ENCODE measurements around the gene WNK2. TPM values are rescaled to one million over a fixed set of nuclear protein-coding genes. Genes with fewer than 3 reads are reported as not detected.
A peak's percentile ranks its signal among the peaks of the same experiment; 100 is the strongest.
"Not testable (repeated sequence)": the region's sequence is repeated elsewhere in the genome, so short reads cannot be mapped to it uniquely, and the experiment has no call there.

Gene WNK2
- total and polyA plus RNA-seq, 7 experiments from 2014 or later = 0.32 to 0.83 (median 0.46) TPM; not detected in 3

DNA sequence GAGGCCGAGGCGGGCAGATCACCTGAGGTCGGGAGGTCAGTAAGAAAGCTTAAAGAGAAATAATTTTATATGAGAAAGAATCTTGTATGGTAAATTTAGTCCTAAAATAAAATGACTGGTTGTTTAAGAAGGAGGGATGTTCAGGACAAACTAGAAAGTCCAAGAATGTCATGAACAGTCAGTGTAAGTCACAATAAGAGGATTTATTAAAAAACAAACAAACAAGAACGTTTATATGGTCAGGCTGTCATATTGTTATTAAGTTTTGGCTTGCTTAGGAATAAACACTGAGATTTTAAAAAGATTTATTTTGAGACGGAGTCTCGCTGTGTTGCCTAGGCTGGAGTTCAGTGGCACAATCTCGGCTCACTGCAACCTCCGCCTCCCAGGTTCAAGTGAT lies 176.0 kb downstream of the WNK2 start:
- intact Hi-C loops (cut with micrococcal nuclease); DNase-seq; H3K36me3 Mint-ChIP-seq; H3K4me3 Mint-ChIP-seq; H3K27ac ChIP-seq (ENCODE audit: low read depth, low read length); H3K36me3 ChIP-seq (ENCODE audit: control insufficient read depth in 2 of 3, insufficient read depth in 3 of 3, low read length in 3 of 3); H3K27me3 Mint-ChIP-seq; H3K27me3 ChIP-seq (ENCODE audit: control insufficient read depth in 2 of 2, insufficient read depth in 2 of 2, low read length in 2 of 2); POLR2A ChIA-PET; ATAC-seq; H3K4me1 ChIP-seq (ENCODE audit: control insufficient read depth in 2 of 2, insufficient read depth in 2 of 2, low read length in 2 of 2); H3K4me3 ChIP-seq (ENCODE audit: low read length); H3K27ac Mint-ChIP-seq; CTCF ChIA-PET; H3K9me3 ChIP-seq (ENCODE audit: control insufficient read depth in 2 of 3, low read length in 3 of 3): not testable (repeated sequence)
- H3K9me3 Mint-ChIP-seq = peaks cover 0 to 38% (median 9%) of the 10 kb centered on the region in 11 donors
- H3K4me1 Mint-ChIP-seq = peaks cover 0 to 13% (median 7%) of the 10 kb centered on the region in 7 donors

DNA sequence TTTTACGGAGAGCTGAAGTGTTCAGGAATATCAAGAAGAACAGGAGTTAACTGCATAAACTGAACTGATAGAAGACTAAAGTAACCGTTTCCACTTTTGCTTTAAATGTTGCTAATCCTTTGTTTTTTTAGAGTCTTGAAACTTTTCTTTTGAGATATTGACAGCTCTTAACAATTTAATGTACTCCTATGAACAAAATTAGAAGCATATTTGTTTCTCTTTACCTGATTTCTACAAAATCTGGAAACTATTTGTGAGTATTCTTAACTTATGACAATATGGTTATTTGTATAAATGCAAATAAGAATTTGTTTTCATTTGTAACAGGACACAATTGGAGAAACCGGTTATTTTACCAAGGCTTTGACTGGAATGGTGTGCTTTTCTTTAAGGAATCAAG lies 178.1 kb downstream of the WNK2 start:
- DNase-seq (no peak), ATAC-seq (no peak)
- CTCF ChIA-PET = no interaction called here
- Mint-ChIP-seq H3K4me3 (no peak overlapping the region), H3K36me3 (peaks cover 0 to 7% (median 0%) of the 10 kb centered on the region in 5 donors), H3K27me3 (peaks cover 0 to 12% (median 2%) of the 10 kb centered on the region in 5 donors), H3K27ac (no peak overlapping the region), H3K9me3 (peaks cover 0 to 38% (median 9%) of the 10 kb centered on the region in 11 donors), H3K4me1 (peaks cover 0 to 11% (median 7%) of the 10 kb centered on the region in 7 donors)
- no peaks in the 10 kb centered on the region for H3K36me3 ChIP-seq (ENCODE audit: control insufficient read depth in 2 of 3, insufficient read depth in 3 of 3, low read length in 3 of 3)
- peaks cover 0 to 10% (median 0%) of the 10 kb centered on the region in 3 experiments for H3K9me3 ChIP-seq (ENCODE audit: control insufficient read depth in 2 of 3, low read length in 3 of 3)
- POLR2A ChIA-PET = no interaction called here
- no peak overlapping the region for H3K27ac ChIP-seq (ENCODE audit: low read depth, low read length)
- intact Hi-C loops (cut with micrococcal nuclease) = no loop called here
- no peaks in the 10 kb centered on the region for H3K4me1 ChIP-seq (ENCODE audit: control insufficient read depth in 2 of 2, insufficient read depth in 2 of 2, low read length in 2 of 2)
- no peak overlapping the region for H3K4me3 ChIP-seq (ENCODE audit: low read length)
- H3K27me3 ChIP-seq (ENCODE audit: control insufficient read depth in 2 of 2, insufficient read depth in 2 of 2, low read length in 2 of 2) = no peaks in the 10 kb centered on the region

DNA sequence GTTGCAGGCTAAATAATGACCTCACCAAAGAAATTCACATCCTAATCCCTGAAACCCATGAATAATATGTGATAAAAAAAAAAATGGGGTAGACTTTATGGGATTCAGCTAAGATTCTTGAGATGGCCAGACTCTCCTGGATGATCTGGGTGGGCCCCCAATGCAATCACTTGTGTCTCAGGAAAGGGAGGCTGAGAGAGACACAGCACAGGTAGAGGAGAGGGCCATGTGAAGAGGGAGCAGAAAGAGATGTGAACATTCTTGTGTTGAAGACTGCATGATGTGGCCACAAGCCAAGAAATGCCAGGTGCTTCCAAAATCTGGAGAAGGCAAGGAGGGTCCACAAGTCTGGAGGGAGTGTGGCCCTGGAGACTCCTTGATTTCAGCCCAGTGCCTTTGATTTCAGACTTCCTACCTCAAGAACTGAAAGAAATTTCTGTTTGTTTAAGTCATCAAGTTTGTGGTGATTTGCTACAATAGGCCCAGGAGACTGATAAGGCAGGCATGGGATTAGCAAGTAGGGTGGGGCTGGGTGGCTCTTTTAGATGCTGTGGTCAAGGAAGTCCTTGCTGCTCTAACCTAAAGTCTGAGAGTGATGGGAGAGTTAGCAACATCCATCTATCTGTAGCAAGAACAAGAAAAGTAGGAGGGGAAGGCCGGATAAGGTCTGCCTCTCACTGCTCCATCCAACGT lies 180.9 kb downstream of the WNK2 start:
- DNase-seq (no peak), ATAC-seq (no peak)
- intact Hi-C loops (cut with micrococcal nuclease) = no loop called here
- ChIA-PET POLR2A (no interaction called here), CTCF (no interaction called here)
- Mint-ChIP-seq H3K36me3 (peaks cover 0 to 7% (median 0%) of the 10 kb centered on the region in 5 donors), H3K27me3 (peaks cover 0 to 18% (median 2%) of the 10 kb centered on the region in 5 donors), H3K27ac (no peak overlapping the region), H3K4me3 (no peak overlapping the region), H3K4me1 (no peaks in the 10 kb centered on the region), H3K9me3 (peaks cover 0 to 31% (median 9%) of the 10 kb centered on the region in 11 donors)
- Histone ChIP-seq H3K27ac (ENCODE audit: low read depth, low read length) (no peak overlapping the region), H3K4me3 (ENCODE audit: low read length) (no peak overlapping the region), H3K9me3 (ENCODE audit: control insufficient read depth in 2 of 3, low read length in 3 of 3) (peaks cover 0 to 10% (median 0%) of the 10 kb centered on the region in 3 experiments), H3K27me3 (ENCODE audit: control insufficient read depth in 2 of 2, insufficient read depth in 2 of 2, low read length in 2 of 2) (no peaks in the 10 kb centered on the region), H3K4me1 (ENCODE audit: control insufficient read depth in 2 of 2, insufficient read depth in 2 of 2, low read length in 2 of 2) (no peaks in the 10 kb centered on the region), H3K36me3 (ENCODE audit: control insufficient read depth in 2 of 3, insufficient read depth in 3 of 3, low read length in 3 of 3) (no peaks in the 10 kb centered on the region)

DNA sequence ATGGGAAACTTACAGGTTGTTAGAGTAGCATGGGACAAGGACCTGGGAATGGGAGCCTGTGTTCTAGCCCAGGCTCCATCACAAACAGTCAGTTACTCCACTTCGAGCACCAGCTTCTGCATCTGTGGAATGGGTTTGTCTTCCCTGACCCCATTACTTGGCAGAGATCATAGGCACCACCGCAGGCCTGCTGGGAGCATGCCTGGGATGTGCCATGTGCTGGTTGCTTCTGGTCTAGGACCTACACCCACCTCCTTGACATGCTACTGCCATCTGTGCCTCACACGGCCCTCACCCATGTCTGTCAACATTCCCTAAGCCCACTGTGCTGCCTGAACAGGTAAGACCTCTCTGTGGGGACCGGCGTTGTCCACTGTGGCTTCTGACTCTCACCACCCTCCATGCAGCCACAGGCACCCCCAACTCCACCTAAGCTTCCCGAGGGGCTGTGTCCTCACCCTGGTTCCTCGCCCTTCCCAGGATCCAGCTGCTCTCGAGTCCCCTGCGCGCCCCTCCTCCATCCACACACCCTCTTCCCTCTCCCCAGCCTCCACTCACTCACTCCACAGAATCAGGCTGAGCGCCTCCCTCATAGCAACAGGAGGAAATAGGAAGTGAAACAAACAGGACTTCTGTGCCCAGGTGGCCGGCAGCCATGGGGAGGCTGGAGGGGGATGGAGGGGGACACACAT lies 181.6 kb downstream of the WNK2 start:
- no peaks in the 10 kb centered on the region for H3K36me3 ChIP-seq (ENCODE audit: control insufficient read depth in 2 of 3, insufficient read depth in 3 of 3, low read length in 3 of 3)
- no peak for DNase-seq
- no peaks in the 10 kb centered on the region for H3K4me1 ChIP-seq (ENCODE audit: control insufficient read depth in 2 of 2, insufficient read depth in 2 of 2, low read length in 2 of 2)
- peaks cover 0 to 10% (median 0%) of the 10 kb centered on the region in 3 experiments for H3K9me3 ChIP-seq (ENCODE audit: control insufficient read depth in 2 of 3, low read length in 3 of 3)
- intact Hi-C loops (cut with micrococcal nuclease) = no loop called here
- ChIA-PET POLR2A (no interaction called here), CTCF (no interaction called here)
- H3K4me3 ChIP-seq (ENCODE audit: low read length) = no peak overlapping the region
- Mint-ChIP-seq H3K9me3 (peaks cover 0 to 24% (median 6%) of the 10 kb centered on the region in 11 donors), H3K27me3 (peaks cover 0 to 23% (median 6%) of the 10 kb centered on the region in 5 donors), H3K36me3 (peaks cover 0 to 4% (median 0%) of the 10 kb centered on the region in 5 donors), H3K4me1 (no peaks in the 10 kb centered on the region), H3K4me3 (no peak overlapping the region), H3K27ac (no peak overlapping the region)
- ATAC-seq = no peak
- no peaks in the 10 kb centered on the region for H3K27me3 ChIP-seq (ENCODE audit: control insufficient read depth in 2 of 2, insufficient read depth in 2 of 2, low read length in 2 of 2)
- H3K27ac ChIP-seq (ENCODE audit: low read depth, low read length) = no peak overlapping the region

DNA sequence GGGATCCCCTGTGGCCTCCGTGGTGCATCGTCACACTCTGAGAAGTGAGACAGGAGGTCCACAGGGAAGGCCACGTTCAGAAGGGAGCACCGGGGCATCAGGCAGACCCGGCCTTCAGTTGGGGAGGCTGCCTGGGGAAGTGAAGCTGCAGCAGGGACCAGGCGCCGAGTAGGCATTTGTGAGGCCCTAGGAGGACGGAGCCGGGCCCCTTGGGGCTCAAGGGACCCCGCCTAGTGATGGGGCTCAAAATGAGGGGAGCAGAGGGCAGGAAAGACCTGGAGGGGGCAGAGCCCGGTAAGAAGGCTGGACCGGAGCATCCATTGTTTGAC lies 182.1 kb downstream of the WNK2 start:
- H3K27ac Mint-ChIP-seq = no peak overlapping the region
- H3K9me3 Mint-ChIP-seq = peaks cover 0 to 20% (median 6%) of the 10 kb centered on the region in 11 donors
- ChIA-PET CTCF (no interaction called here), POLR2A (no interaction called here)
- no peak overlapping the region for H3K4me3 ChIP-seq (ENCODE audit: low read length)
- H3K27me3 Mint-ChIP-seq = peaks cover 4 to 28% (median 9%) of the 10 kb centered on the region in 5 donors
- DNase-seq = no peak
- no peak for ATAC-seq
- H3K27me3 ChIP-seq (ENCODE audit: control insufficient read depth in 2 of 2, insufficient read depth in 2 of 2, low read length in 2 of 2) = no peaks in the 10 kb centered on the region
- H3K27ac ChIP-seq (ENCODE audit: low read depth, low read length) = no peak overlapping the region
- H3K9me3 ChIP-seq (ENCODE audit: control insufficient read depth in 2 of 3, low read length in 3 of 3) = peaks cover 0 to 10% (median 0%) of the 10 kb centered on the region in 3 experiments
- H3K4me1 ChIP-seq (ENCODE audit: control insufficient read depth in 2 of 2, insufficient read depth in 2 of 2, low read length in 2 of 2) = no peaks in the 10 kb centered on the region
- intact Hi-C loops (cut with micrococcal nuclease) = no loop called here
- peaks cover 0 to 3% (median 0%) of the 10 kb centered on the region in 5 donors for H3K36me3 Mint-ChIP-seq
- H3K36me3 ChIP-seq (ENCODE audit: control insufficient read depth in 2 of 3, insufficient read depth in 3 of 3, low read length in 3 of 3) = no peaks in the 10 kb centered on the region
- H3K4me1 Mint-ChIP-seq = no peaks in the 10 kb centered on the region
- no peak overlapping the region for H3K4me3 Mint-ChIP-seq

DNA sequence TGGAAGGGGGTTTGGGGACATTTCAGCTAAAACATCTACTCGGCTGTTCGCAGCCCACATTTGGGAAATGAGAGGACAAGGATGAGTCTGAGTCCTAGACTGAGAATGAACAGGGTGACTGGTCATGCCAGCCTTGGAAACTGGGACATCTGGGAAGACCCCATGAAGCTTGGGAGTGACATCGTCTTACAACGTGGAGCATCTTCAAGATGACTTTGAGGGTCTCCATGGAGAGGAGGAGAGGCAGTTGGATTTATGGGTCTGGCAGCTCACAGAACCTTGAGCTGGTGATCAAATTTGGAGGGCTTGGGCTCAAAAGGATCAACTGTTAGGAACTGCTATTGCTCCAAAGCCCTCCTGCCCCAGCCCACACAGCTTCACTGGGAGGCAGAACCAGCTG lies 182.5 kb downstream of the WNK2 start:
- H3K9me3 ChIP-seq (ENCODE audit: control insufficient read depth in 2 of 3, low read length in 3 of 3); H3K4me1 Mint-ChIP-seq; DNase-seq; H3K36me3 Mint-ChIP-seq; H3K27ac Mint-ChIP-seq; H3K36me3 ChIP-seq (ENCODE audit: control insufficient read depth in 2 of 3, insufficient read depth in 3 of 3, low read length in 3 of 3); POLR2A ChIA-PET; H3K4me1 ChIP-seq (ENCODE audit: control insufficient read depth in 2 of 2, insufficient read depth in 2 of 2, low read length in 2 of 2); H3K27ac ChIP-seq (ENCODE audit: low read depth, low read length); CTCF ChIA-PET; H3K4me3 Mint-ChIP-seq; ATAC-seq; intact Hi-C loops (cut with micrococcal nuclease); H3K27me3 ChIP-seq (ENCODE audit: control insufficient read depth in 2 of 2, insufficient read depth in 2 of 2, low read length in 2 of 2); H3K4me3 ChIP-seq (ENCODE audit: low read length): not testable (repeated sequence)
- H3K9me3 Mint-ChIP-seq = peaks cover 0 to 16% (median 5%) of the 10 kb centered on the region in 11 donors
- peaks cover 6 to 29% (median 9%) of the 10 kb centered on the region in 5 donors for H3K27me3 Mint-ChIP-seq

DNA sequence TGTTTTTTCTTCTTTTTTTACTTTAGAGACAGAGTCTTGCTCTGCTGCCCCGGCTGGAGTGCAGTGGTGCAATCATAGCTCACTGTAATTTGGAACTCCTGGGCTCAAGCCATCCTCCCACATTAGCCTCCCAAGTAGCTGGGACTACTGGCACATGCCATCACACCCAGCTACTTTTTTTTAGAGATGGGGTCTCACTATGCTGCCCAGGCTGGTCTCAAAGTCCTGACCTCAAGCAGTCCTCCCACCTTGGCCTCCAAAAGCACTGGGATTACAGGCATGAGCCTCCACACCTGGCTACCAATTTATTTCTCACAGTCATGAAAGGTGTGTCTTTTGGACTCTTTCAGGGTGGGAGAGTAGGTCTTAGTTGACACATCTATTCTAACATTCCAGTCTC lies 184.5 kb downstream of the WNK2 start:
- Mint-ChIP-seq H3K4me1 (no peaks in the 10 kb centered on the region), H3K27me3 (peaks cover 6 to 29% (median 9%) of the 10 kb centered on the region in 5 donors), H3K9me3 (peaks cover 0 to 8% (median 4%) of the 10 kb centered on the region in 11 donors), H3K36me3 (peaks cover 0 to 3% (median 0%) of the 10 kb centered on the region in 5 donors), H3K27ac (peak overlapping the region in 1 of 9 donors; percentile 45), H3K4me3 (no peak overlapping the region)
- Histone ChIP-seq H3K36me3 (ENCODE audit: control insufficient read depth in 2 of 3, insufficient read depth in 3 of 3, low read length in 3 of 3) (no peaks in the 10 kb centered on the region), H3K4me1 (ENCODE audit: control insufficient read depth in 2 of 2, insufficient read depth in 2 of 2, low read length in 2 of 2) (no peaks in the 10 kb centered on the region), H3K27me3 (ENCODE audit: control insufficient read depth in 2 of 2, insufficient read depth in 2 of 2, low read length in 2 of 2) (no peaks in the 10 kb centered on the region), H3K9me3 (ENCODE audit: control insufficient read depth in 2 of 3, low read length in 3 of 3) (no peaks in the 10 kb centered on the region), H3K27ac (ENCODE audit: low read depth, low read length) (no peak overlapping the region), H3K4me3 (ENCODE audit: low read length) (no peak overlapping the region)
- intact Hi-C loops (cut with micrococcal nuclease) = no loop called here
- ATAC-seq (no peak), DNase-seq (no peak)
- POLR2A ChIA-PET = no interaction called here
- CTCF ChIA-PET = no interaction called here

All from naive thymus-derived CD4-positive, alpha-beta T cell (primary cell).